Activated CD4-positive, alpha-beta T cell treated with anti-CD3 and anti-CD28 coated beads, Interleukin-2, amount 50 U/mL, for 24 hours (primary cell): ENCODE measurements around the gene TSKS.

ENCODE experiments used
- DNase-seq, 2 donors: peaks; one replicate each; pipeline ENCODE4 v3.0.0-alpha.2; 2020; ENCODE audit warnings: low read depth in 1 of 2, low spot score in 1 of 2

TSKS gene

GRCh38 chr19:49767967-49768581 lies 5.0 kb upstream of the TSKS start:
- no peak for DNase-seq

DNA sequence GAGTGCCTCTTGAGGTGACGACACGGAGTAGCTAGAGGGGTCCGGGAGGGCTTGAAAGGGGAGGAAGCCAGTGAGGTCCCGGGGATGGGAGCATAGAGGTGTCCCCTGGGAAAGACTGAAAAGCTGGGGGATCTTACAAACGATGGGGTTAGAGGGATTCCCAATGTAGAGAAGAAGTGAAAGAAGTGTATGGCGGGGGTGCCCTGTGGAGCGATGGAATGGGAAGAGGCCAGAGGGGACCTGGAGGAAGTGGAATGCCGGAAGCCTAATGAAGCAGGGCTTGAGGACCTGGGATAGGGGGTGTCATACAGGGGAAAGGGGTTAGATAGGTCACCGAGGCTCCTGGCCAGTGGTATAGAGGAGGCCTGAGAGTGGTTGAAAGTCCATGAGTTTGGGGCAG lies 4.3 kb upstream of the TSKS start:
- no peak for DNase-seq

- DNase-seq: no peak
Measured at GRCh38 chr19:49766930-49767299, 3.8 kb upstream of the TSKS start, which contains the start of gene AP2A1. Gene AP2A1 (plus strand): TSS chr19:49767001. CDS start chr19:49767134, 133 bp downstream.

DNA sequence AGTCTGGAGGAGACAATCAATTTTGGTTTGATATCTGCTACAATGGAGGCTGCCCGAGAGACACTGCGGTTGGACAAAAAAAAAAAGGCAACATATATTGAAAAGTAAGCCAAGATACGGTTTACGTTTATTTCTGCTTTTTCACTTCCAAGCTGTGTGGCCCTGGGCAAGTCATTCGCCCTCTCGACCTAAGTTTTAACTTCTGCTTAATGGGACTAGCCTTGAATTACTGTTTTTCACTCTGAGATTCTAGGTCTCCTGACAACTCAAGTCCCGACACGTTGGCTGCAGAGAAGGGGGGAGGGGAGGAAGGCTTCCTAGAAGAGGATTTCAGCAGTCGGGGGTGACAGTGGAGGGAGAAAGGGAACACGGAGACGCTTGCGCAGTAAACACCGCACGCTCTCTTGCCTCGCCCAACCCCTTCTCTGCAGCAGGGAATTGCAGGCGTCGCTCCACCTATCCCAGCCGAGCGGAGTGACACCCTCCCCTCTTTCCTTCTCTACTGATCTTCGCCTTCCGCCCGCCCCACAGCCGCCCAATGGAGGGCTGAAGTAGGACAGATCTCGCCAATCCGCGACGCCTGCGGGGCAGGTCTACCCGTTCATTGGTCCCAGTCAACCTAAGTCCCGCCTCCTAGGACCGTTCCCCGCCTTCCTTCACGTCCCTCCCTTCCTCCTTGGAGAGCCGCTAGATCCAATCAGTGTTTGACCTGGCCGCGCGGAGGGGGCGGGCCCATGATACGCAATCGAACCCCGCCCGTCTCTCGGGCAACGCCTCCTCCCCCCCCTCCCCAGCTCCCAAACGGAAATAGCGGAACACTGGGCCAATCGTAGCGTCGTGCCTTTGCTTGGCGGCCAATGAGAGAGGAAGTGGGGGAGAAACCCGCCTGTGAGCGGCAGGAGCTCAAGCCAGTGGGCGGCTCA lies 3.2 kb upstream of the TSKS start:
- DNase-seq: peak; percentile 97 to 98

DNA sequence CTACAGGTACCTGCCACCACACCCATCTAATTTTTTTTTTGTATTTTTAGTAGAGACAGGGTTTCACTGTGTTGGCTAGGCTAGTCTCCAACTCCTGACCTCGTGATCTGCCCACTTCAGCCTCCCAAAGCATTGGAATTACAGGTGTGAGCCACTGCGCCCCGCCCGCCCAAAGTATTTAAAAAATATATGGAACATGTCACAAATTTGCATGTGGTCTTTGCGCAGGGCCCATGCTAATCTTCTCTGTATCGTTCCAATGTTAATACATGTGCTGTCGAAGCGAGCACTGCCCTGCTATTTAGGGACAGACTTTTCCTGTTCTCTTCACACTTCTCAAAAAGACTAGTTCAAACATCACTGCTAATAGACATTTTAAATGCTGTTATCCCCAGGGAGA lies 1.2 kb upstream of the TSKS start:
- DNase-seq: no peak

DNA sequence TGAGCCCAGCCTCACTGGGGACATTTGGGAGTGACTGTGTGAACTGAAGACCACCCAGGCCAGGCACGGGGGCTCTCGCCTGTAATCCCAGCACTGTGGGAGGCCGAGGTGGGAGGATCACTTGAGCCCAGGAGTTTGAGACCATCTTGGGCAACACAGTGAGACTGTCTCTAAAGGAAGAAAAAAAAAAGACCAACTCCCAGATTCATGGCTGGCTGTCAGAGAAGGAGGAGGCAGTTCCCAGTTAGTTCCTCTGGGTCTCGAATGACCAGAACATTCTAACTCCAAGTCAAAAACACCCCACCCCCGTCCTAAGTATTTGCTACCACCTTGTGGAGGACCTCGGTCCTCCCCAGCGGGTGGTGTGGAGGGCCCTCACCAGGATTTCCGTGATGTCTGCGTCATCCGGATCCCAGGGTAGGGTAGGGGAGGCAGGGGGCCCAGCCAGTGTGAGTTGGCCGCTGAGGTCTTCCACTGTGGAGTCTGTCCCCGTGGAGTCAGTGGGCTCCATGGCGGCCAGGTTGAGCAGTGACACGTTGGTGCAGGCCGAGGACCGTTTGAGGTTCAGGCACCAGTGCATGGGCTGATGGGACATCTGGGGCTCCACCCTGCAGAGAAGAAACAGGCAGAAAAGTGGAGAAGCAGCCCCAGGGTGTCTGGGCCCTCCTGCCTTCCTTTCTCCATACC lies 1.3 kb downstream of the TSKS start:
- DNase-seq: no peak

- DNase-seq: no peak
Measured at GRCh38 chr19:49761249-49761624, 1.9 kb downstream of the TSKS start.

DNA sequence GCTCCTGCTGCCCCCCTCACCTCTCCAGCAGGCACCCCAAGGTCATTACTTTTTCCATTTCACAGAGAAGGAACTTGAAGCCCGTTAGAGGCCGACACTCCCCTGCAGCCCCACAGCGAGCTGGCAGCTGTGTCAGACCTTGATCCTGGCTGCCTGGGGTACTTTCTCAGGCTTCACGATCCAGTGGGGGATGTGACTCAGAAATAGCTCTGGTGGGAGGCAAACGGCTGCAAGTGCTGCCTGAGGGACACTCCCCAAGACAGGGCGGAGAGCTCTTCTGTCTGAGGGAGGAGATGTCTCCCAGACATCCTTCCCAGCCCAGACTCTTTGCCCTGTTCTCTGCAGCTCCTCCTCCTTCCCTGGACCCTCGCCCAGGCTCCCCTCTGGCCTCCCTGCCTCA lies 4.8 kb downstream of the TSKS start:
- no peak for DNase-seq

- no peak for DNase-seq
Measured at GRCh38 chr19:49755956-49756355, 7.2 kb downstream of the TSKS start.

DNA sequence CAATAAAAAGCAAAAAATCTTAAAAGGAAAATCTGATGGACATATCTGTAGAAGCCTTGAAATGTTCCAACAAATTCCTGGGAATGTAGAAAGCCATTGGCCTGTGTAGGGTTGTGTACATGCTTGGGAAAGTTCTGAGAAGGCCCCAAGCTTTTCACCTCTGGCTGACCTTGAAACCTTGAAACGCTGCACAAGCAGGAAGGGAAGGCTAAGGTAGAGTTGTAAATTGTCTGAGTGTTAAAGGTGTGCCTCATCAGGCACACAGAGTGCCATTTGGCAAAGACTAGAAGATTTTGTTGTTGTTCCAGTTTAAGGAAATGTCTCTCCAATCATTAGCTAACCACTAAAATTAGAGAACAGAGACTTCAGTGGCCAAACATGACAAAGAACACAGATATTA lies 10.4 kb downstream of the TSKS start:
- DNase-seq: no peak

DNA sequence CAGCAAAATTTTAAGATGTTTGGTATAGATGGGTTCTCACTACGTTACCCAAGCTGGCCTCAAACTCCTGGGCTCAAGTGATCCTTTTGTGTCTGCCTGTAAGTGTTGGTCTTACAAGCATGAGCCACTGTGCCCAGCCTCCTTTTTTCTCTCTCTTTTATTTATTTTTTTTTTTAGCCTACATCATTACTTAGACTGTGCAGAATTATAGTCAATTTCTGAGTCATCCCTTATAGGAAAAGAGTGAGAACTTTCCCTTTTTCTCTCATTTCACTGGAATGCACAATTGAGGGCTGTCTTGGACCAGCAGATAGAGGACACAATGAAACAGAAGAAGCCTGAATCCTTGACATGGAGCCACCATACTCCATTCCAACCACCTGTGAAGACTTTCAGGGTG lies 13.3 kb downstream of the TSKS start:
- no peak for DNase-seq

GRCh38 chr19:49749055-49749716 lies 13.9 kb downstream of the TSKS start:
- no peak for DNase-seq

DNA sequence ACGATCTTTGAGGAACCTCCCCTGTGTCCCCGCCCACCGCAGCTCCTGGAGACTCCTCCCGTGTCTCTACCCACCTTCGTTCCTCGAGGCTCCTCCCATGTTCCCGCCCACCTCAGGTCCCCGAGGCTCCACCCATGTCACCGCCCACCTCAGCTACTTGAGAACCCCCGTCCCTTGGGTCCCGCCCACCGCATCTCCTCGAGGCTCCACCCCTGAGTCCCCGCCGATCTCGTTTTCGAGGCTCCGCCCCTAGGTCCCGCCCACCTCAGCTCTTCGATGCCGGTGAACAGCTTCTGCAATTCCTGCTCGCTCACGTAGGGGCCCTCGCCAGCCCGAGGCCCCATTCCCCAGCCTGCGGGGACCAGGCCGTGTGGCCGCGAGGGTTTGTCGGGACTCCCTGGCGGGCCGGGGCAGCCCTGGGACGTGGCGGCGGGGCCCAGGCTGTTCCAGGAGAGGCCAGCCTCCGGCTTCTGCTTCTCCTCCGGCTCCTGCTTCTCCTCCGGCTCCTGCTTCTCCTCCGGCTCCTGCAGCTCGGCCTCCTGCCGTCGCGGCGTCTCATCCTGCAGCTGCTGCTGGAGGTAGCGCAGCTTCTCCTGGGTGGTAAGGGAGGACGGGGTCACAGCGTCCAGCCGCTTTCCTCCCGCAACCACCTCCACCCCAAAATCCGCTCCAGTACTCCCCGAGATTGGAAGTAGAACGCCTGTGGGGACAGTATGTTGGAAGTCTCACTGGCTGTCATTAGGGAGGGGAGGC lies 16.7 kb downstream of the TSKS start:
- DNase-seq: peak in 1 of 2 donors; percentile 7

- DNase-seq: no peak
Measured at GRCh38 chr19:49744946-49745381, 18.1 kb downstream of the TSKS start.

- DNase-seq: no peak
Measured at GRCh38 chr19:49741210-49741844, 21.8 kb downstream of the TSKS start.

DNA sequence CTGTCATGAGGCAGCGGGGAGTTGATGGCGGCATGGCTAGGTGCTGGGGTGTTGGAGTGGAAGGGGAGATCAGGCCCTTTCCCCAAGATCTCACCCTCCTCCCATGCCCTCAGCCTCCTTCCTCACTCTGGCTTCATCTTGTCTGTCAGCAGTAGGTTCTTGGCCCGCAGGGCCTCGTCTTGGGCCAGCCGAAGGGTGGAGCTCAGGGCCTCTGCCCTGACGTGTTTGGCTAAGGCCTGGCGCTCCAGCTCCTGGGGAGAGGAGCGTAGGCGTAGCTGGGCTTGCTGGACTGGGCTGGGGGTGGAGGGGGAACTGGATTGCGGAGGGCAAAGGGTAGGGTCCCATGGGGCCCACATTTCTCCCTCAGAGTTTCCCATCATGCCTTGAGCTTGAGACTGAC lies 23.2 kb downstream of the TSKS start:
- no peak for DNase-seq

DNA sequence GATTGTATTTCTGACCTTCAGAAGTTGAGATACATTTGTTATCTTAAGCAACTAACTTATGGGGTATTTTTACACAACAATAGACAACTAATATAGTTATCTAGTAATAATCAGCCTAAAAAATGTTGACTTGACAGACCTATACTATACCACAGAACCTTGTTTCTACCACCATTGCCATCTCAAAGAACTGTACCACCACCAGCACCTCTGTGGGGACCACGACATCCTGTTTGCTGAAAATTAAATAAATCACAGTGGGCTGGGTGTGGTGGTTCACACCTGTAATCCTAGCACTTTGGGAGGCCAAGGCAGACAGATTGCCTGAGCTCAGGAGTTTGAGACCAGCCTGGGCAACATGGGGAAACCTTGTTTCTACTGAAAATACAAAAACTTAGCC lies 24.0 kb downstream of the TSKS start:
- DNase-seq: no peak

DNA sequence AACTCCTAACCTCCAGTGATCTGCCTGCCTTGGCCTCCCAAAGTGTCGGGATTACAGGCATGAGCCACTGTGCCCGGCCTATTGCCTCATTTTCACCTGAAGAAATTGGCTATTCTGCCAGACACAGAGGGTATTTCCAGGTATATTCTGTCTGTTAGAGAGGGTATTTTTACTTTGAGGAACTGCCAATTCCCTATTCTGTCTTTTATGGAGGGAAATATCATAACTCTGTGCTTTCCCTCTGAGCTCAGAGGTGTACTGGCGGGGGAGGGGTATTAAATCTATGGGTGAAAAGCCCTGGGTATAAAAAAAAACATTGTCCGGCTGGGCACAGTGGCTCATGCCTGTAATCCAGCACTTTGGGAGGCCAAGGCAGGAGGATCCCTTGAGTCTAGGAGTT lies 24.8 kb downstream of the TSKS start:
- DNase-seq: no peak

DNA sequence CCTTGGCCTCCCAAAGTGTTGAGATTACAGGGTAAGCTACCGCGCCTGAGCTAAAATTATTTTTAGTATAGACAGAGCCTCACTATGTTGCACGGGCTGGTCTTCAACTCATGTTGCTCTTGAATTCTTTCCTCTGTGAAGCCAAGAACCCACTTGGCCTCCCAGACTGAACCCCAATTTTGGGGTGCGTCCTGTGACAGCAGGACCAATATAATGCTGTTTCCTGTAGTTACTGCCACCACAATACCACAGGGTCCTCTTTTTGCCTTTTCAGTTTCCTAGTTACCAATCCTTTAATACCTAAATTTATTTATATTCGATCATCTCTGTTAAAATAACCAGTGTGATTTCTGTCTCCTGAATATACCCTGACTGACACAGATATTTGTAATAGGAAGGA lies 32.9 kb downstream of the TSKS start:
- DNase-seq: no peak
